Measurements from ENCODE around the gene CCR7.
"Not testable (repeated sequence)": the region's sequence is repeated elsewhere in the genome, so short reads cannot be mapped to it uniquely, and the experiment has no call there.

CCR7 gene

GRCh38 chr17:40596261-40596919 is 31.1 kb upstream of the CCR7 start:
- no peak for DNase-seq

GRCh38 chr17:40590742-40591141 is 25.5 kb upstream of the CCR7 start:
- DNase-seq = no peak

DNA sequence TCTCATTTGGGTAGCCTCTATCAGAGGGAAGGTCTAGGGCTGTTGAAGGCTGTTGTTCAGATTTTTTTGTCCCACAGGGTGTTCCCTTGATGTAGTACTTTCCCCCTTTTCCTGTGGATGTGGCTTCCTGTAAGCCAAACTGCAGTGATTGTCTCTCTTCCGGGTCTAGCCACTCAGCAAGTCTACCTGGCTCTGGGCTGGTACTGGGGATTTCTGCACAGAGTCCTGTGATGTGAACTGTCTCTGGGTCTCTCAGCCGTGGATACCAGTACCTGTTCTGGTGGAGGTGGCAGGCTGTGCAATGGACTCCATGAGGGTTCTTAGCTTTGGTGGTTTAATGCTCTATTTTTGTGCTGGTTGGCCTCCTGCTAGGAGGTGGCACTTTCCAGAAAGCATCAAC is 23.3 kb upstream of the CCR7 start:
- no peak for DNase-seq

DNA sequence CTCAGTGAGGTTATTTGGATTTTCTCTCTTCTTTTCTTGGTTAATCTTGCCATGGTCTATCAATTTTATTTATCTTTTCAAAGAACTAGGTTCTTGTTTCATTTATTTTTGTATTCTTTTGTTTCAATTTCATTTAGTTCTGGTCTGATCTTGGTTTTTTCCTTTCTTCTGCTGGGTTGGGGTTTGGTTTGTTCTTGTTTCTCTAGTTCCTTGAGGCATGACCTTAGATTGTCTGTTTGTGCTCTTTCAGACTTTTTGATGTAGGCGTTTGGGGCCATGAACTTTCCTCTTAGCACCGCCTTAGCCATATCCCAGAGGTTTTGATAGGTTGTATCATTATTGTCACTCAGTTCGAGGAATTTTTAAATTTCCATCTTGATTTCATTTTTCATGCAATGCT is 21.0 kb upstream of the CCR7 start:
- not testable (repeated sequence) for DNase-seq

GRCh38 chr17:40584950-40585349 is 19.7 kb upstream of the CCR7 start:
- DNase-seq = not testable (repeated sequence)

DNA sequence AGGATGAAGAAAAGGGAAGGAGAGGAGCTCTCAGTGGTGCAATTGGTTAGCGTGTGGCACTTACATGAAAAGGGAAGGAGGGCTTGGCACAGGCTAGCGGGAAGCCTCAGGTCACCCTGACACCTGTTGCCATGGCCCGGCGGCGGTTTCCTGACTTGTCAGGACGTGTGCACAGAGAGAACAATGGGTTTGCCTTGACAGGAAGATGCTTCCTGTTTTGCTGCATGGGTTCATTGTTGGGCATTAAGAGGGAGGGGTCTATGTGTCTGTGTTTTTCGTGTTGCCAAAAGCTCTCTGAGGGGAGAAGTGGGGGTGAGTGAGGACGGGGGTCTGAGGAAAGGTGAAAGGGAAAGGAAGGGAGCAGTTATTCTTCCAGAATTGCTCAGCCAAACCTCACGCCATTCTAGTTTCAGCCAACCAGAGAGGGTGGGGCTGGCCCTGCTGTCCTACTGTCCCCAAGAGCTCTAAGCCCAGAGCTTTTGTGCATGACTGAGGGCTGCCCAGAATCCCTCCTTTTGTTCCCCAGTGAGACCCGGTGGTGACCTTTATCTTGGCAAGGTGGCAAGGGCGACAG is 17.1 kb upstream of the CCR7 start:
- no peak for DNase-seq

GRCh38 chr17:40580140-40580539 is 14.9 kb upstream of the CCR7 start:
- DNase-seq = no peak

DNA sequence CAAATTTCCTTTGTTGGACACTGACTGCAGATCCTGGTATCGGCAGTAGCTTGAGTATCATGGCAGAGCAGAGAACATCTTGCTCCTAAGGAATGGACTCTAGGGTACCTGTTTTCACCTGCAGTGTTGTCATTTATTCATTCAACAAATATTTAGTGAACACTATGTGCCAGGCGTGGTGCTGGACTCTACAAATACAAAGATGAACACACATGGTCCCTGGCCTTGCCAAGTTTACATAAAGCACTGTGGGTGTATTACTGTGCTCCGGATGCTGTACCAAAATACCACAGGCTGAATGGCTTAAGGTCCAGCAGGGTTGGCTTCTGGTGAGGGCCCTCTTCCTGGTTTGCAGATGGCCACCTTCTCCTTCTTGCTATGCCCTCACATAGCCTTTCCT is 14.2 kb upstream of the CCR7 start:
- DNase-seq = no peak

GRCh38 chr17:40577611-40578065 is 12.4 kb upstream of the CCR7 start:
- no peak for DNase-seq

- DNase-seq = no peak
Observed at GRCh38 chr17:40576113-40576740, 11.0 kb upstream of the CCR7 start.

GRCh38 chr17:40574292-40574691 is 9.0 kb upstream of the CCR7 start:
- no peak for DNase-seq

DNA sequence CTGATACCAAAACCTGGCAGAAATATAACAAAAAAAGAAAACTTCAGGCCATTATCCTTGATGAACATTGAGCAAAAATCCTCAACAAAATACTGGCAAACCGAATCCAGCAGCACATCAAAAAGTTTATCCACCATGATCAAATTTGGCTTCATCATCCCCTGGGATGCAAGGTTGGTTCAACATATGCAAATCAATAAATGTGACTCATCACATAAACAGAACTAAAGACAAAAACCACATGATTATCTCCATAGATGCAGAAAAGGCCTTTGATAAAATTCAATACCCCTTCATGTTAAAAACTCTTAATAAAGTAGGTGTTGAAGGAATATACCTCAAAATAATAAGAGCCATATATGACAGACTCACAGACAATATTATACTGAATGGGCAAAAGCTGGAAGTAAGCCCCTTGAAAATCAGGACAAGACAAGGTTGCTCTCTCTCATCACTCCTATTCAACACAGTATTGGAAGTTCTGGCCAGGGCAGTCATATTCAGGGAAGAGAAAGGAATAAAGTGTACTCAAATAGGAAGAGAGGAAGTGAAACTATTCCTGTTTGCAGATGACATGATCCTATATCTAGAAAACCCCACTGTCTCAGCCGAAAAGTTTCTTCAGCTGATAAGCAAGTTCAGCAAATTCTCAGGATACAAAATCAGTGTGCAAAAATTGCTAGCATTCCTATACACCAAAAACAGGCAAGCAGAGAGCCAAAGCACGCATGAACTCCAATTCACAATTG is 7.1 kb upstream of the CCR7 start:
- not testable (repeated sequence) for DNase-seq

DNA sequence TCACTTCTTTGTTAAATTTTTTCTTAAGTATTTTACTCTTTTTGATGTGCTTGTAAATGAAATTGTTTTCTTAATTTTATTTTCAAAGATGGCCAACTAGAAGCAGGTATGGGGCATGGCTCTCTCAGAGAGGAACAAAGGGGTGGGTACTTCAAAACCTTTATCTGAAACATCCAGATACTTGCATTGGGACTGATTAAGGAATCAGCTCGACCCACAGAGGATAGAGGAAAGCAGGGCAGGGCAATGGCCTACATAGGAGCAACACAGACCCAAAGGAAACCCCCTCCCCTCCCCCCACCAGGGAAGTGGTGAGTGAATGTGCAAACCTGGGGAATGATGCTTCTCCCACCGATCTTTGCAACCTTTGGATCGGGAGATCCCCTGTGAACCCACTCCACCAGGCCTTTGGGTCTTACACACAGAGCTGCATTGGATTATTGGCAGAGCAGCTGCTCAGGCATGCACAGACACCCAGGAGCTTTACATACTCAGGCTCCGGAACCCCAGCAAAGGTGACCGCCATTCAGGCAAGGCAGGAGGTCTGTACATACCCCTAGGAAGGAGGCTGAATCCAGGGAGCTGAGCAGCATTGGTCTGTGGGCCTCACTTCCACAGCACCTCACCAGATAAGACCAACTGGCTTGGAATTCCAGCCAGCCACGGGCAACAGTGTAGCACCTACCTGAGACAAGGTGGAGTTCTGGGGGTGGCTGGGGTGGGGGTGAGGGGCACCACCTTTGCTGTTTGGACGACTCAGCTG is 3.0 kb upstream of the CCR7 start:
- no peak for DNase-seq

DNA sequence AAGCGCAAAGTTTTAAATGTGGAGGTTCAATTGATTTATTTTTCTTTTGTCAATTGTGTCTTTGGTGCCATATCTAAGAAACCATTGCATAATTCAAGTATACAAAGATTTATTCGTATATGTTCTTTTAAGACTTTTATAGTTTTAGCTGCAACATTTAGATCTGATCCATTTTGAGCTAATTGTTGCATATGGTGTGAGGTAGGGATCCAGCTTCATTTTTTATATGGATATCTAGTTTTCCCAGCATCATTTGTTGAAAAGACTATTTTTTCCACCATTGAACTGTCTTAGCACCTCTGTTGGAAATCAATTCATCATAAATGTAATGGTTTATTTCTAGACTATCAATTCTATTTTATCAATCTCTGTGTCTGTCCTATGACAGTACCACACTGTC is 2.1 kb upstream of the CCR7 start:
- DNase-seq = no peak

GRCh38 chr17:40565769-40566409 is 617 bp upstream of the CCR7 start:
- no peak for DNase-seq

DNA sequence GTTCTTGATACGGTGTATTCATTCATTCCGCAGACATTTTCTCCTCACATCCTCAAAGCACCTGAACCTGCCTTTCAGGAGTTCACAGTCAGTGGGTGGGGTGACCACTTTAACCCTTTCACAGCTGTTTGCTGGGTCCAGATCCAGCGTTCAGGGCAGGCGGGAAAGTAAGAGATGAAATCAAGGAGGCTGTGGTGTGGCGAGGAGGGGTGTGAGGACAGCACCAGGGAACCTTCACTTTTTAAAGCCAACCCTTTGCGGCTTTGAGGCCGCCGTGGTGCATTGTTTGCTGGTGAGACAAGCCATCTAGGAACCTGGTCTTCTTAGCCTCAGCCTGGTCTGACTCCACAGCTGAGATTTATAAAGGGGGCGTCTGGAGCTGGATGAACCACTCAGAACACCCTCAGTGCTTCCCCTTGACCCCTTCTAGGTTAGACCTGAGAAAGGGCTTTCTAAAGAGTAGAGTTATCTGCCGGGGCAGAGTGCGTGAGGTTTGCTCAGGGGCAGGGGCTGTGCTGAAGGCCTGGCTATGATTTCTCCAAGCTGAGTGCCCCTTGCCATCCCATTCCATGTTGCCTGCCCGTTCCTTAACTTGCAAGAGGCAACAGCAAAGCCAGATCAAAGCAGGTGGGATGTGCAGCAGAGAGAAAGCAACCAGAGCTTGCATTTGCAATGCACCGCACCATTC is 933 bp downstream of the CCR7 start:
- DNase-seq = no peak

DNA sequence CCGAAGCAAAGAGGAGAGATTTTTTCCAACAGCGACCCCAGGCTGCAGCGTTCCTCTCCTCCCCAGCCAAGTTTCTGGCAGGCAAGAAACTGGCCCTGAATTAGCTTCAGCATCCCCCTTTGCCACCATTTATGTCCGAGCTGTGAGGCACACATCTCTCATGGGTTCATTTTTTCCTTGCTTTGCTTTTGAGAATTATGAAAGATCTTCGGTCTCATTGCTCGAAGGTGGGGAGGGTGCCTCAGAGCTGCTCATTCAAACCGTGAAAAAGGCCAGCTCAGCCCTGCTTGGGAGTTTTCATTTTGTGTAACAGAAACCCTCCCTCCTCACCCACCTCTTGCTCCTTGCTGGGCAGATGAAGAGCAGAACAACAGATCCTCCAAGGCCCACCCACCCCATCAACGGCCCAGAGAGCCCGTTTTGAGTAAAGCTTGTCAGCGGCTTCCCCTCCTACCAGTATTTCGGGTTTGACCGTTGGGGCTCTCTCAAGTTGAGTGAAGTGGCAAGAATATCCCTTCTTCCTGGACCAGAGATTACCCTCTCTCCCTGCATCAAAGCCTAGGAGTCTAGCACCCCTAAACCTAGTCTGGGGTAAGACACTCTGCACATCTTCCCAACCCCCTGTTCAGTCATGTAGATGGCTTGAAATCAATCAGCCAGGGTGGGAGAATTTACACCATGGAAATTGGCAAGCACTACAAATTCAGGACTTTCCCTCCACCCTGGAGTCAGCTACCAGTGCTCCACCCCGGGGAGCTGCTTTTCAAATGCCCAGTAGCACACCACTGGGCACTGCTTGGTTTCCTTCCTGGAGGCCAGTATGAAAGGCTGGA is 1.8 kb downstream of the CCR7 start:
- no peak for DNase-seq

DNA sequence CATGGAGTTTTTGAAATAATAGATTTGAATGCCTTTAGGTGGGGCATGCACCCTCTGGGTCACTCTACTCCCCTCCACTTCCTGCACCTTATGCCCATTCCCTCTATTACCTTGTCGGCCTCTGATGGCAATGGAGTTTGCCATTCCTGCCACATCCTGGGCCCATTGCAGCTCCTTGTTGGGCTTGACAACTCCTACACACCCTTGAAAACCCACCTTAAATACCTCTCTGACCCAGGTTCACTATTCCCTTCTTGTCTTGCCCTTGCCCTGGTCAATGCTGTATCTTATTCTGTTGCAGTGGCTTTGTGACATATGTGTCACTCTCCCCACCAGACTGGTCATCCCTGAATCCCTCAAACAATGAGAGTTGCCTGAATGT is 2.4 kb downstream of the CCR7 start:
- DNase-seq = no peak

- DNase-seq = peak in 1 of 2 experiments; percentile 41
Observed at GRCh38 chr17:40561871-40562611, 3.2 kb downstream of the CCR7 start.

DNA sequence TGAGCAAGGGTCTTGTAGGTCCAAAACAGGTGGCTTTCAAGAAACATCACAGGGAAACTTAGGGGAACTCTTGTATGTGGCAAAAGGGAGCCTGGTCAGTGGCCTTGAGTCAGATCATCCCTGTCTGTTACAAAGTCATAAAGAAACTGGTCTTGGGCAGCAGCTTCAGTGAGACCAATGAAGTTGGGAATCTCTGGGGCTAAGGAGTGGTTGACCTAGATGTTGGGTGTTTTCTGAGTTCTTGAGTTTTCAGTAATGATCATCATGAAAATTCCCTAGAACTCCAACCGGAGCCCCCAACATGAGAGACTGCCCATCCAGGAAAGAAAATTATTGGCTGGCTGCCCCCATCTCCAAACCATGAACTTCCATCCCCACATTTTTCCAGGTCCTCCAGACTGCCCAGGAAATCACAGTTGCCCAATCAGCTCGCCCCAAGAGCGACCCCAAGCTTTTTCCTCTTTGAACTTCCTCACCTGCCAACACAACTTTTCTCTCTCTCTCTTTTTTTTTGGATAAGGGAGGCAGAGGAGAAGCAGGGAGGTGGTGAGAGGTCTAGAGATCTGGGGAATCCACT is 3.9 kb downstream of the CCR7 start:
- no peak for DNase-seq
